RCC 7860 (cell line): ENCODE results near the gene USP5.
A peak's percentile ranks its signal among the peaks of the same experiment; 100 is the strongest.
"Not testable (repeated sequence)": the region's sequence is repeated elsewhere in the genome, so short reads cannot be mapped to it uniquely, and the experiment has no call there.

Experiments
- DNase-seq: peaks from one replicate; pipeline ENCODE4 v3.0.0-alpha.2; 2015; ENCODE audit warnings: low spot score
- FAIRE-seq: peaks from 2 replicates; lab custom pipeline; 2012; peaks lifted over from hg19 to GRCh38; lab: Jason Lieb, UNC

The USP5 gene

DNA sequence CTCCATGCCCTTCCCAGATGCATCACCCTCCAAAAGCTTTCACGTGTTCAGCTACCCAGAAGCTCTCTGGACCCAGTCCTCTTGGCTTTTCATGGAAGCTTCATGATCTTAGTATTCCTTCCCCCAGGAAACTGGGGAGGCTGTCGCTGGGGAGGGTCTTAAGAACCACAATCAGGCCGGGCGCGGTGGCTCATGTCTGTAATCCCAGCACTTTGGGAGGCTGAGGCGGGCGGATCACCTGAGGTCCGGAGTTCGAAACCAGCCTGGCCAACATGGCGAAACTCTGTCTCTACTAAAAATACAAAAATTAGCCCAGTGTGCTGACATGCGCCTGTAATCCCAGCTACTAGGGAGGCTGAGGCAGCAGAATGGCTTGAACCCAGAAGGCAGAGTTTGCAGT is 56.2 kb downstream of the USP5 start:
- DNase-seq, FAIRE-seq: not testable (repeated sequence)

DNA sequence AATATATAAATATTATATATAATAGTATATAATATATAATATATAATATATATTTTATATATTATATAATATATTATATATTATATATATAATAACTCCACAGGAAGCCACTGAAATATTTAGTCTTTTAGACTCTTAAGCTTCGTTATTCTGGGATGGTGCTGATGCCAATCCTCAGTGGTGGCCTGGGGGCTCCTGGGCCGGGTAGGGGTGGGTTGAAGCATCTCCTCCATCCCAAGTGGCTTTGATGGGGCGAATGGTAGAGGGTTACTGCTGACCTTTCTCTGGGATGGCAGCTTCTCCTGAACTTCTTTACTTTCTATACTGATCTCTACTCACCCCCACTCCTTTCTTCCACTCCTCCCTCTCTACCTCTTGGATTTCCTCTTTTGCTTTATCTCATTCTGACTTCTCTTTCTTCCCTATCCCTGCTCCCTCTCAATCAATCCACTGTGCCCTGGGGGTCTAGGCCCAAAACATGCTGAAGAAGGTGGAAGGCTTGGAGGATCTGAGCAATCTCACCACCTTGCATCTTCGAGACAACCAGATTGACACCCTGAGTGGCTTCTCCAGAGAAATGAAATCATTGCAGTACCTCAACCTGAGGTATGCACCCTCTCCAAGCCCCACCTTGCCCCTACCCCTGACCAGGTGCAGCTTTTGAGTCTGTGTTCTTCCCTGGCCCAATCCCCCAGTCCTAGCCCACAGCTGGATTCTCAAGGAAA is 57.6 kb downstream of the USP5 start:
- FAIRE-seq (no peak), DNase-seq (no peak)

DNA sequence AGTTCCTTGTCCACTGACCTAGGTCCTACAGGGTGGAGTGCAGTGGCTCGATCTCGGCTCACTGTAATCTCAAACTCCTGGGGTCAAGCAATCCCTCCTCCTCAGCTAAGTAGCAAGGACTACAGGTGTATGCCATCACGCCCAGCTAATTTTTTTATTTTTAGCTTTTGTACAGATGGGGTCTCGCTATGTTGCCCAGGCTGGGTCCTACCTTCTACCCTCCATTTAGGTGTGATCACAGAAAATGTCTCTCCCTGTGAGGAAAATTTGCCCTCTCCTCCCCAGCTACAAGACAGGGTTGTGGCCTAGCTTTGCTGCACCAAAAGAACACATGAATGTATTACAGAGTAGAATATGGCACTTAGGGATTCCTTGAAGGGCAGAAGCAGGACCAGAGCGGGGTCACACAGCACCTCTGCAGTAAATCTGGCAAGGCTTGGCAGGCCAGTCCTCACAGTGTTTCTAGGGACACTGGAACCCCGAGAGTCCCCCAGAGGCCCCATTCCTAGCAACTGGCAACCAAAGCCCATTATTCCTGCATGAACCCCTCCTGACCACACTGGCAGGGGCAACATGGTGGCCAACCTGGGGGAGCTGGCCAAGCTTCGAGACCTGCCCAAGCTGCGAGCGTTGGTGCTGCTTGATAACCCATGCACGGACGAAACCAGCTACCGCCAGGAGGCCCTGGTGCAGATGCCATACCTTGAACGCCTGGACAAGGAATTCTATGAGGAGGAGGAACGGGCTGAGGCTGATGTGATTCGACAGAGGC is 60.4 kb downstream of the USP5 start:
- no peak for FAIRE-seq

DNA sequence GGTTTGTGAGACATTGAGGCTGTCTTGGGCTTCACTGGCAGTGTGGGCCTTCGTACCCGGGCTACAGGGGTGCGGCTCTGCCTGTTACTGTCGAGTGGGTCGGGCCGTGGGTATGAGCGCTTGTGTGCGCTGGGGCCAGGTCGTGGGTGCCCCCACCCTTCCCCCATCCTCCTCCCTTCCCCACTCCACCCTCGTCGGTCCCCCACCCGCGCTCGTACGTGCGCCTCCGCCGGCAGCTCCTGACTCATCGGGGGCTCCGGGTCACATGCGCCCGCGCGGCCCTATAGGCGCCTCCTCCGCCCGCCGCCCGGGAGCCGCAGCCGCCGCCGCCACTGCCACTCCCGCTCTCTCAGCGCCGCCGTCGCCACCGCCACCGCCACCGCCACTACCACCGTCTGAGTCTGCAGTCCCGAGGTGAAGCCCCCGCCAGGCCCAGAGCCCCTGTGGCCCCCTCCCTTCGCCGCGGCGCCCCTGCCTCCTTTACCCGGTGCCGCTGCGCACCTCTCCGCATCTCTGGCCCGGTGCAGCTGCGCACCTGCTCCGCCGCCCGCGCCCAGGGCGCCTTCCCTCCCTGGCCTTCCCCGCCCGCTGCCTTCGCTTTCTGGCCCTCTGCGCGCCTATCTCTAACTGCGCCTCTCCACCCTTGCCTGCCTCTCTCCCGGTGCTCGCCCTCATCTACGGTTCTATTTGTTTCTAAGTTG is 62.4 kb downstream of the USP5 start, which contains the start of gene ENO2:
Gene ENO2, plus strand, starts transcription at position 335 of the 701 bp plus-strand sequence. CDS start 1,253 bp downstream, outside the sequence.
- FAIRE-seq (no peak), DNase-seq (peak; percentile 16)

More for the DNA sequence above, 60.4 kb downstream of the USP5 start:
- DNase-seq: no peak

DNA sequence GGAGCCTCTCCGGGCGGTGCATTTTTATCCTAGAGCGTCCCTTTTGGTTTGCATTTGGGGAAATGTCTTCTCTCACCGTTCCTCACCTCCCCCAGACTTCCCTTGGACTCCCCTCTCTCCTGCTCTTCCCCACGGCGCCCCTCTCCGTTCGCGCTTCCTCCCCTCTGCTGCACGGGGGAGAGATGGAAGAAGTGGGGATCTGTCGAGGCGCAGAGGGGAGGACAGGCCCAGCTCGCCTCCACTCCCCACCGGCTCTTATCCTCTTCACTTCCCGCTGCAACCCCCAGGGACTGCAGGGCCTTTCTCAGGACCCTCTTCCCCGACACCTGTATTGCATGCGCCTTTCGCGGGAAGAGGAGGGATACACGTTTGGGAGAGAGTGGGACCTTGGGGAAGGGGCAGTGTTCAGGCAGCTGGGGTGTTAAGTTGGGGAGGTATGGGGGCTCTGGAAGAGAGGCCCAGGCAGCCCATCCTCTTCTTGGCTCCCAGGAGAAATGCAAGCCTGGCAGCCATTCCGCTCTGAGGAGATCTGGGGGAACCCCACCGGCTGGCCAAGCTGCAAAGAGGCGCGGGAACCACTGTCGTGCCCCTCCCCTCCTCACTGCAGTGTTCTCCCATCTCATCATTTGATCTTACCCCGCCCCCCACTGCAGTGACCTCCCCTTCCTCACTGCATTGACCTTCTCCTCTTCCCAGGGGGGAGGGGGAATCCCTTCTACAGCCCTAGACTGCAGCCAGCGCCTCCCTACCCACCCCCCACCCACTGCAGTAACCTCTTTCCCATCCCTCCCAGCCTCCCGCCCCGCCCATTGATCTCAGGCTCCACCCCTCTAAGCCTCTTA is 63.2 kb downstream of the USP5 start:
- FAIRE-seq (no peak), DNase-seq (no peak)

DNA sequence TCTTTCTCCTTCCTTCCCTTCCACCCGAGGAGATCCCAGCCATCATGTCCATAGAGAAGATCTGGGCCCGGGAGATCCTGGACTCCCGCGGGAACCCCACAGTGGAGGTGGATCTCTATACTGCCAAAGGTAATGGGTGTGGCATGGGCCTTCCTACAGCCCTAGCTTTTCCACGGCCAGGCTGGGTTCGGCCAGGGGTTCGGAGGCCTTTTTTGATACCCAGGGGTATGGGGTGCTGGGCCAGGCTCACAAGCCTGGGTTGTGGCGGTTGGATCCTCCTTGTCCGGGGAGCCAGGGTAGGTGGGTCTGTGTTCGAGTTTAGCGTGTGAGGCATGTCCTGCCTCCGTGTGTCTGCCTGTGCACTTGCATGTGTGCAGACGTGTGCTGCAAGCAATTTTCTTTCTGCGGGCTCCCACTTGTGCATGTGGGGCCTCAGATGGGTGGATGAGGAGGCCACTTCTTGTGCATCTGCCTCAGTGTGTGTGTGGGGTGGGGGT is 63.9 kb downstream of the USP5 start:
- FAIRE-seq: no peak
- no peak for DNase-seq
